Esophagus squamous epithelium (tissue), 5 donors: ENCODE measurements around the gene SNORC. TPM values are rescaled to one million over a fixed set of nuclear protein-coding genes. Genes with fewer than 3 reads are reported as not detected.

Experiments used
- DNase-seq: peaks from one replicate; lab custom pipeline; 2025; lab: John Stamatoyannopoulos, UW
- H3K27ac ChIP-seq, 4 donors: fragments of 200-600 bp; sonication (generic); one replicate each; pipeline ENCODE4 v1.5.1; 2016 to 2019; ENCODE audit warnings: mild to moderate bottlenecking in 1 of 4
- H3K27me3 ChIP-seq, 4 donors: fragments of 200-600 bp; sonication (generic); 1 replicate in 3 of 4; 2 replicates in 1 of 4; pipeline versions ENCODE4 v1.5.1 to v1.6.0; 2017 to 2021; ENCODE audit warnings: antibody characterized with exemption in 1 of 4
- H3K36me3 ChIP-seq, 3 donors: fragments of 200-600 bp; sonication (generic); one replicate each; pipeline ENCODE4 v1.5.1; 2016 to 2019
- H3K4me1 ChIP-seq, 3 donors: fragments of 200-600 bp; sonication (generic); one replicate each; pipeline ENCODE4 v1.5.1; 2017 to 2019
- H3K4me3 ChIP-seq, 4 donors: fragments of 200-600 bp; sonication (generic); 1 replicate in 3 of 4; 2 replicates in 1 of 4; pipeline ENCODE4 v1.5.1; 2016 to 2019; ENCODE audit warnings: mild to moderate bottlenecking in 2 of 4, moderate library complexity in 1 of 4
- H3K9me3 ChIP-seq, 3 donors: fragments of 200-600 bp; sonication (generic); one replicate each; pipeline ENCODE4 v1.5.1; 2016 to 2019
- POLR2A ChIP-seq, 4 donors: fragments of 450-650 bp; IDR thresholded peaks; one replicate each; pipeline ENCODE4 v1.6.1; 2017; ENCODE audit warnings: antibody characterized with exemption in 4 of 4, mild to moderate bottlenecking in 4 of 4, moderate library complexity in 3 of 4
- WGBS, 2 donors: methylation state at CpG; one replicate each; pipeline ENCODE4 v1.1.5; 2018; 5-methylcytosine and 5-hydroxymethylcytosine counted together
- intact Hi-C: fragments of 100-400 bp; cut with DNase I; formaldehyde crosslinking; loops from one replicate; pipeline ENCODE4 v1.15.0; 2022
- total RNA-seq, 4 donors: library from RNA; depleted of rRNA; stranded (reverse); fragments of >200 nt; gene quantifications; one replicate each; pipeline ENCODE4 v1.1.0, GENCODE V29; 2016
- TF ChIP-seq, protein P1 (sequence below), 6 experiments: fragments of 450-650 bp in 4 of 6; fragments of 200-600 bp in 2 of 6; sonication (generic) in 2 of 6; IDR thresholded peaks; one replicate each; pipeline ENCODE4 v1.5.1; 2016 to 2019; ENCODE audit warnings: antibody characterized with exemption in 6 of 6, mild to moderate bottlenecking in 4 of 6, moderate library complexity in 4 of 6
- donor health status: DM: yes; HTN: yes; CAD: no.

Gene SNORC
- total RNA-seq, 4 donors from 2014 or later, result 0.26 to 0.83 (median 0.66) TPM

DNA sequence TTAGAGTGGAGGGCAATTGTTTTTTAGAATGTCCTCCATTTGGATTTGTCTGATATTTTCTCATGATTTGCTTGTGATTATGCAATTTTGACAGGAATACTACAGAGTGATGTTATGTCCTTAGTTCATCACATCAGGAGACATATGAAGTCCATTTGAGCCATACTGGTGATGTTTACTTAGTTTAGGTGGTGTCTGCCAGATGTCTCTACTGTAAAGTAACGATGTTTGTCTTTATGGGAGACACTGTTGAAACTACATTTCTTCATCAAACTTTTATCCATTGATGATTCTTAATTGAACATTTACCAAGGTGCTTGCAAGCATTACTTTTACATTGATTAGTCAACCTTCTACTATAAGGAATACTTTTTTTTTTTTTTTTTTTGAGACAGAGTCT lies 4.9 kb upstream of the SNORC start:
- no peak overlapping the region for H3K27ac ChIP-seq
- peaks cover 0 to 16% (median 0%) of the 10 kb centered on the region in 3 donors for H3K36me3 ChIP-seq
- intact Hi-C loops, result no loop called here
- H3K4me1 ChIP-seq, result peaks cover 0 to 4% (median 0%) of the 10 kb centered on the region in 3 donors
- no peaks in the 10 kb centered on the region for H3K9me3 ChIP-seq
- H3K27me3 ChIP-seq, result no peaks in the 10 kb centered on the region
- TF ChIP-seq, protein P1, sequence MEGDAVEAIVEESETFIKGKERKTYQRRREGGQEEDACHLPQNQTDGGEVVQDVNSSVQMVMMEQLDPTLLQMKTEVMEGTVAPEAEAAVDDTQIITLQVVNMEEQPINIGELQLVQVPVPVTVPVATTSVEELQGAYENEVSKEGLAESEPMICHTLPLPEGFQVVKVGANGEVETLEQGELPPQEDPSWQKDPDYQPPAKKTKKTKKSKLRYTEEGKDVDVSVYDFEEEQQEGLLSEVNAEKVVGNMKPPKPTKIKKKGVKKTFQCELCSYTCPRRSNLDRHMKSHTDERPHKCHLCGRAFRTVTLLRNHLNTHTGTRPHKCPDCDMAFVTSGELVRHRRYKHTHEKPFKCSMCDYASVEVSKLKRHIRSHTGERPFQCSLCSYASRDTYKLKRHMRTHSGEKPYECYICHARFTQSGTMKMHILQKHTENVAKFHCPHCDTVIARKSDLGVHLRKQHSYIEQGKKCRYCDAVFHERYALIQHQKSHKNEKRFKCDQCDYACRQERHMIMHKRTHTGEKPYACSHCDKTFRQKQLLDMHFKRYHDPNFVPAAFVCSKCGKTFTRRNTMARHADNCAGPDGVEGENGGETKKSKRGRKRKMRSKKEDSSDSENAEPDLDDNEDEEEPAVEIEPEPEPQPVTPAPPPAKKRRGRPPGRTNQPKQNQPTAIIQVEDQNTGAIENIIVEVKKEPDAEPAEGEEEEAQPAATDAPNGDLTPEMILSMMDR (IDR thresholded peaks at IDR 0.05), result no peak
- TF ChIP-seq POLR2A (IDR thresholded peaks at IDR 0.05), result no peak
- no peak for DNase-seq
- H3K4me3 ChIP-seq, result no peak overlapping the region
- WGBS, 2 donors, result 94 to 100% methylated on average over 1 of the region's 1 CpG

DNA sequence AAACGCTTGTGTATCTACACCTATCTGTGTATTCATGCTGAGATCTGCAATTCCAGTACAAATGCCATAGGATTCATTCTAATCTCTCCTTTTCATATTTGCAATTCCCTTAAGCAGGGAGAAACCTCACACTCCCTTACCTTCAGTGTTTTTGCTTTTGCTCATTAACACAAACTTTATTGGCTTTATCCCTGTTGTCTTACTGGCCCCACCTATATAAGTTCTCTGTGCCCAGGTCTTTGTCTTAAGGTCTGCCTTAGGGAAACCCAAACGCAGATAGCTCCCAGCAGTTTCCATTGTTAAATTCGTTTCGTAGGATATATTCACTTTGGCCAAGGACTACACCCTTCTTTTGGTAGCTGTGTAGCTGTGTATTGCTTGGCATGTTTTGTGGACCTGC lies 4.0 kb upstream of the SNORC start:
- H3K27ac ChIP-seq, result no peak overlapping the region
- intact Hi-C loops, result no loop called here
- TF ChIP-seq POLR2A (IDR thresholded peaks at IDR 0.05), result no peak
- TF ChIP-seq, protein P1 (IDR thresholded peaks at IDR 0.05), result no peak
- H3K27me3 ChIP-seq, result no peaks in the 10 kb centered on the region
- 66 to 69% methylated on average over 4 of the region's 4 CpGs for WGBS, 2 donors
- DNase-seq, result no peak
- no peaks in the 10 kb centered on the region for H3K9me3 ChIP-seq
- H3K4me1 ChIP-seq, result peaks cover 0 to 4% (median 0%) of the 10 kb centered on the region in 3 donors
- H3K36me3 ChIP-seq, result peaks cover 0 to 9% (median 0%) of the 10 kb centered on the region in 3 donors
- H3K4me3 ChIP-seq, result no peak overlapping the region

DNA sequence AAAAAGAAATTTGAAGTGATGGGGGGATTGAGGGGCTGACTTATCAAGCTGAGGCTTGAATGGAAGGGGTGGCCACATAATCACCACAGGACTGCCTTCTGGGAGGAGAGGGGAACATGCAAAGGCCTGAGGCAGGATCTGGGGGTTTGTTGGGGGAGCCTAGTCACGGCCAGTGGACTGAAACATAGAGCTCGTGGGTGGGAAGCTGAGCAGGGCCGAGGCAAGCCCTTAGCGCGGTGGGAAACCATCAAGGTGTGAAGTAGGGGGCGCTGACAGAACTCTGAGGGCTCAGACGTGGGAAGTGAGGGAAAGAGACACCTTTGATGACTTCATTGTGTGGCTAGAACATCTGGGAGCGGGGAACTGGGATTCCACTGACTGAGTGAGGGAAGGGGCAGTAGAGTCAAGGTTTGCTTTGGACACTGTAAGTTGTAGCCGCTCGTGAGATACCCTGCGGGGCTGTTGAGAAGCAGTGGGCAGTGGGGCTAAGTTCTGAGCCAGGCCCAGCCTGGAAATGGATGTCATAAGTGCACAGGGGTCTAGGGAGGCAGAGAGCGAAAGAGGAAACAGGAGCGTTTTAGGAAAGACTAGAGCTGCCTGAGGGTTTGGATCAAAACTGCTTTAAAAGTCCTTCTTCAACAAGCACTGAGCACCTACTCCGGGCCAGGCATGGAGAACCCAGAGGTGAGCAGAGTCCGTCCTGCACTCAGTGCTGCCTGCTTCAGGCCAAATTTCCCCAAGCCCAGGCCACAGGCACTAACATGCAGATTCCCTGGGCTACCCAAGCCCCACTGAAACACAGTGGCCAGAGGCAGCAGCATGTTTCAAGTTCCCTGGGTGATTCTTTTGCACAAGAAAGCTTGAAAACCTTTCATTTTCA lies 686 bp upstream of the SNORC start:
- no peaks in the 10 kb centered on the region for H3K36me3 ChIP-seq
- peaks cover 0 to 1% (median 0%) of the 10 kb centered on the region in 4 donors for H3K27me3 ChIP-seq
- TF ChIP-seq, protein P1 (IDR thresholded peaks at IDR 0.05), result no peak
- no peak for TF ChIP-seq POLR2A (IDR thresholded peaks at IDR 0.05)
- no peaks in the 10 kb centered on the region for H3K9me3 ChIP-seq
- H3K27ac ChIP-seq, result no peak overlapping the region
- peaks cover 0 to 9% (median 0%) of the 10 kb centered on the region in 3 donors for H3K4me1 ChIP-seq
- no peak for DNase-seq
- intact Hi-C loops, result no loop called here
- H3K4me3 ChIP-seq, result no peak overlapping the region
- 68 to 81% methylated on average over 13 to 15 of the region's 15 CpGs for WGBS, 2 donors

DNA sequence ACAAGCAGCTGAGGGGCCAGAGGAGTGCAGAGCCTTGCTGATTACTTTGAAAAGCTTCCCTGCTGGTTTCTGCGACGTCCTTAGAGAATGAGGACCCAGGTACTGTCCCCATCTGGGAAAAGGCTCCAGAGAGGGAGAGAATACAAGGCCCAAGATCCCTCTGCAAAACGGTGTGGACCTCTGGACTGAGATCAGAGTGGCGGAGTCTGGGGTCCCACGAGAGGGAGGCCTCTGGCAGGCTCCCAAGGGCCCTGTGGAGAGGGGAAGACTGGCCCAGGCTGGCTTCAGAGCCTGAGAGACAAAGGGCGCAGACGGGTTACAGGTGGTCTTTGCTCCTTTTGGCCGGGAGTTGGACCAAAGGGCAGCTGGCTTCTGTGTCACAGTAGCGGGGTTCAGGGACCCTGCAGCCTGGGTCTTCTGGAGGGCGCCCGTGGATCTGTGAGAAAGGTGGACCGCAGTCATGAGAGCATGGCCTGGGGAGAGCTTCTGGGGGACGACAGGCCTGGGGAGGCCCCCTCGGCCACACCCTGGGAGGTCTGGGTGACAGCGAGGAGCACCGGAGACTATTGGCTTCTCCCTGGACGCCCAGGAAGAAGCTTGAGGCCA lies 805 bp downstream of the SNORC start:
- intact Hi-C loops, result no loop called here
- no peaks in the 10 kb centered on the region for H3K36me3 ChIP-seq
- peaks cover 0 to 15% (median 0%) of the 10 kb centered on the region in 4 donors for H3K27me3 ChIP-seq
- DNase-seq, result no peak
- TF ChIP-seq, protein P1 (IDR thresholded peaks at IDR 0.05), result no peak
- TF ChIP-seq POLR2A (IDR thresholded peaks at IDR 0.05), result no peak
- peaks cover 5 to 18% (median 6%) of the 10 kb centered on the region in 3 donors for H3K4me1 ChIP-seq
- H3K4me3 ChIP-seq, result no peak overlapping the region
- no peaks in the 10 kb centered on the region for H3K9me3 ChIP-seq
- 77 to 83% methylated on average over 12 to 15 of the region's 17 CpGs for WGBS, 2 donors
- H3K27ac ChIP-seq, result no peak overlapping the region

DNA sequence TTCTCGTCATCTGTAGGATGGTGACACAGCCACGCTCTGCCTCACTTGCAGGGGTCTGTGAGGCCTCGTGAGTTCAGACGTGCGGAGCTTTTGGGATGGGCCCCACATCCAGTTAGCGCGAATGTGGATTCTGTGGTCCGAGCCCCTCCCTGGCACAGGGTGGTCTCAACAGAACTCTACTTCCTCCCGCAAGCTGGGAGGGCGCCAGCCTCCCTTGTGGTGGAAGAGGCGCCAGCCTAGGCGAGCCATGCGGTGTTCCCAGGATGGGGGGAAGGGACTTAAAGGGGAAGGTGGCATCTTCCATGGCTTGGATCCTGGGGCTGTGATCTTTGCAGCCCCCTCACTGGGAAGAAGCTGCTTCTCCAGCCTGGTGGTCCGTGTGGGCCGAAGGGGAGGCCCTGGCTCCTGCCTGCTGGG lies 1.4 kb downstream of the SNORC start:
- H3K9me3 ChIP-seq, result no peaks in the 10 kb centered on the region
- WGBS, 2 donors, result no CpG with 5 or more reads among the region's 15 CpGs
- H3K4me1 ChIP-seq, result peaks cover 8 to 24% (median 11%) of the 10 kb centered on the region in 3 donors
- TF ChIP-seq, protein P1 (IDR thresholded peaks at IDR 0.05), result no peak
- TF ChIP-seq POLR2A (IDR thresholded peaks at IDR 0.05), result no peak
- no peak overlapping the region for H3K4me3 ChIP-seq
- no peak overlapping the region for H3K27ac ChIP-seq
- intact Hi-C loops, result no loop called here
- peaks cover 0 to 20% (median 0%) of the 10 kb centered on the region in 4 donors for H3K27me3 ChIP-seq
- no peak for DNase-seq
- no peaks in the 10 kb centered on the region for H3K36me3 ChIP-seq
